NCI-H128 (cell line): ENCODE results near the gene SLC17A9.

Source experiments
- DNase-seq: peaks from one replicate; lab custom pipeline; 2025; ENCODE audit not compliant: unreplicated experiment; lab: John Stamatoyannopoulos, UW

Gene SLC17A9

DNA sequence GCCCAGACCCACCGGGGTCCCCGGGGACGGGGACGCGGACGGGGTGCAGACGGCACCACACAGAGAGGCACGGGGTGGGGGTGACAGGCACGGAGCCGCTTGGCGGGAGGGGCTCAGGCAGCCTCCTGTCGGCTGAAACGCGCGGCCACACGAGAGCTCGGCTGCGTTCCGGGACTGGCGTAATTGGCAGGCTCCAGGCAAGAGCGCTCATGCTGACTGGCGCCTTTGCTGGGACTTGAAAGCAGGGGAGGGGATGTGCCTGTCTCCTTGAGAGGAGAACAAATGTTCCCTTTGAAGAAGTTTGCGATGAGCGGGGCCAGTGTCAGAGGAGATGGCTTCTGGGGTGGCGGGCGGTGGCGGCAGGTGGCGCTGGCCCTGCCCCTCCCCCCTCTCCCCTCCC, 28.5 kb downstream of the SLC17A9 start:
- peak; percentile 15 for DNase-seq

GRCh38 chr20:62982124-62983075, 29.9 kb downstream of the SLC17A9 start:
- no peak for DNase-seq

GRCh38 chr20:62983210-62983609, 30.7 kb downstream of the SLC17A9 start:
- no peak for DNase-seq

- no peak for DNase-seq
Observed at GRCh38 chr20:62984666-62985443, 32.3 kb downstream of the SLC17A9 start.

- DNase-seq: no peak
Observed at GRCh38 chr20:62985444-62985778, 32.9 kb downstream of the SLC17A9 start.

DNA sequence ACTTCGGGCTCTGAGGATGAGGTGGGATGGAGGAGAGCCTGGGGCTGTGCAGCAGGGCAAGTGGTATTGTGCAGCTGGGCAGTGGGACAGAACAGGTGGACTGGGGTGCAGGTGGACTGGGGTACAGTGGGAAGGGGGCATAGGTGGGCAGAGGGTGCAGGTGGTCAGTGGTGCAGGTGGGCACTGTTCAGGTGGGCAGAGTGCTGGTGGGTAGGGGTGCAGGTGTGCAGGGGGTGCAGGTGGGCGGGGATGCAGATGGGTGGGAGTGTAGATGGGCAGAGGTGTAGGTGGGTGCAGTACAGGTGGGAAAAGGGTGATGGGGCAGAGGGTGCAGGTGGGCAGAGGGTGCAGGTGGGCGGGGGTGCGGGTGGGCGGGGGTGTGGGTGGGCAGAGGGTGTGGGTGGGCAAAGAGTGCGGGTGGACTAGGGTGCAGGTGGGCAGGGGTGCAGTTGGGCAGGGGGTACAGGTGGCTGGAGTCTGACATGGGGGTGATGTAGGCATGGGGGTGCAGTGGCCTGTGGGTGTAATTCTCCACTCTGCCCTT, 33.8 kb downstream of the SLC17A9 start:
- no peak for DNase-seq

GRCh38 chr20:62987114-62987513, 34.6 kb downstream of the SLC17A9 start:
- no peak for DNase-seq

DNA sequence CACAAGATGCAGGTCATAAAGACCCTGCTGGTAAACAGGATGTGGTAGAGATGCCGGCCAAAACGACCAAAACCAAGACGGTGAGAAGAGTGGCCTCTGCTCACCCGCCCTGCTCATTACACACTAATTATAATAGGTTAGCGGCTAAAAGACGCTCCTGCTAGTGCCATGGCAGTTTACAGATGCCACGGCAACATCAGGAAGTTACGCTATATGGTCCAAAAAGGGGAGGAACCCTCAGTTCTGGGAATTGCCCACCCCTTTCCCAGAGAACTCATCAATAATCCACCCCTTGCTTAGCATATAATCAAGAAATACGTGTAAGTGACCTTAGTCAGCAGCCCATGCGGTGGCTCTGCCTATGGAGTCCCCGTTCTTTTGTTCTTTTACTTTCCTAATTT, 36.7 kb downstream of the SLC17A9 start:
- DNase-seq: no peak

- DNase-seq: no peak
Observed at GRCh38 chr20:62990306-62990825, 37.9 kb downstream of the SLC17A9 start.

DNA sequence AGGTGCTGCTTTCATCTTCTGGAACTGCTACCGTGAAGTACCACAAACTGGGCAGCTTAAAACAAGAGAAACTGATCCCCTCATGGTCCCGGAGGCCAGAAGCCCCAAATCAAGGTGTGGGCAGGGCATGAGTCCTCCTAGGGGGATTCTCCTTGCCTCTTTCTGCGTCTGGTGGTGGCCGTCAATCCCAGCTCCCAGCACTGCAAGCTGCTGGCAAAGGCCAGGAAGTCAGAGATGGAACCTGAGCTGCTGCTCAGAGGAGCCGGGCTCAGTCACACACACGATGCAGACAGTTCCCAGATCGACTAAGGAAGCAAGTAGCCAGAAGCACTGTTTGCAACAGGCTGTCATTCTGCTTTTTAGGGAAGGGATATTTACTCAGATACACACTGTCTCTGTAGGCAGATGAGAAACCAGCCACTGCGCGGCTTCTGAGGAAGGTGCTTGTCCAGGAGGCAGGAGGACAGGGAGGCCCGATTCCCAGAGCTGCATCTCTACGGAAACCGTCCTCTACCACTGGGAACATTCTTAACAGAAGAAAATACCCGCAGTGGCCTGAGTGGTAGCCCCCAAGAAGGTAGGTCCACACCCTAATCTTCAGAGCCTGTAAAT, 38.8 kb downstream of the SLC17A9 start:
- no peak for DNase-seq

- DNase-seq: no peak
Observed at GRCh38 chr20:62991863-62992262, 39.4 kb downstream of the SLC17A9 start.

- no peak for DNase-seq
Observed at GRCh38 chr20:62993856-62994494, 41.5 kb downstream of the SLC17A9 start.

DNA sequence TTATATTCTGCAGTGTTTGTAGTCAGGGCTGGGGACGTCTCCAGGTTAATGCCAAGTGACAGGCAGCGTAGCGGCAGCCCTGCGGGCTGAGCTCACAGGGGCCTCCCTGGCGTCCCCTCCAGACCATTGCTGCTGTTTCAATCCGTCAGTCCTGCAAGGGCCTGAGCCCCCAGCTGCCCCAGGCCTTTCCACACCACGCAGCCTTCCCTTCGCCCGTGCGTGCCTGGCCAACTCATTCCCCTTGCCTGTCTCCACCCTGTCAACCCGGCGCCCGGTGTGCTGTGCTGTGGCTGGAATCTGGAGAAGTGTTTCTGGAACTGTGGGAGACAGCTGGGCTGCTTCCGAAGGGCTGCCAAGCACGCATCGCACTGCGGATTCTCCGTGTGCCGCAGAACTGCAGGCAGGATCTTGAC, 42.4 kb downstream of the SLC17A9 start:
- no peak for DNase-seq

GRCh38 chr20:62995481-62995880, 43.0 kb downstream of the SLC17A9 start:
- no peak for DNase-seq

- no peak for DNase-seq
Observed at GRCh38 chr20:62995898-62996595, 43.5 kb downstream of the SLC17A9 start.

GRCh38 chr20:62996596-62996982, 44.1 kb downstream of the SLC17A9 start:
- no peak for DNase-seq

- DNase-seq: no peak
Observed at GRCh38 chr20:62997417-62998035, 45.0 kb downstream of the SLC17A9 start.

- DNase-seq: no peak
Observed at GRCh38 chr20:62998449-62998848, 45.9 kb downstream of the SLC17A9 start.

GRCh38 chr20:62999580-62999979, 47.1 kb downstream of the SLC17A9 start:
- no peak for DNase-seq

DNA sequence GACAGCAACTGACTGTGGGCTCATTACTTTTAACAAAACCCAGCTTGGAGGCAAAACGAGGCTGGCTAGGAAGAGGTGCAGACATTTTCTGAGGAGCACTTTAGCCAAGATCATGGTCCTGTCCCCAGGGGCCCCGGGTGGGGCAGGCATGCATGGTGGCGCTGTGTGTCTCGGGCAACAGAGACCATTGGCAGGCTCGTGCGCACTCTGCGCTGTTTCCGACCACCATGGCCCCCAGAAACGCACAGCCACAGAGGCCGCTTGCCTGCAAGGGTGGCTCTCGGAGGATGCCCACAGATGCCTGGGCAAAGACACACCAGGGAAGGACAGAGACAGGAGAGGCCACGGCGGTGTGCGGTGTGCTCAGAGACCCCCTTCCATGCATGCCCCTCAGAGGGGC, 47.5 kb downstream of the SLC17A9 start:
- no peak for DNase-seq
